CD4-positive, alpha-beta T cell treated with Interleukin-10 for 1 hour (primary cell): Measurements from ENCODE around the gene APEH.

ENCODE experiments used
- DNase-seq: peaks from one replicate; pipeline ENCODE4 v3.0.0-alpha.2; 2020

The APEH gene

GRCh38 chr3:49673715-49674496 lies at the start of gene APEH:
TSS of gene APEH (plus strand) at chr3:49674351. CDS start at chr3:49674402, 51 bp downstream.
- peak; percentile 97 for DNase-seq

GRCh38 chr3:49625071-49625470 lies 49.1 kb upstream of the APEH start:
- no peak for DNase-seq

- no peak for DNase-seq
Observed at GRCh38 chr3:49626101-49626581, 48.0 kb upstream of the APEH start.

GRCh38 chr3:49626796-49627195 lies 47.4 kb upstream of the APEH start:
- DNase-seq: no peak

GRCh38 chr3:49627634-49628033 lies 46.5 kb upstream of the APEH start:
- DNase-seq: no peak

GRCh38 chr3:49628249-49628648 lies 45.9 kb upstream of the APEH start:
- no peak for DNase-seq

- no peak for DNase-seq
Observed at GRCh38 chr3:49629451-49629850, 44.7 kb upstream of the APEH start.

GRCh38 chr3:49629866-49630265 lies 44.3 kb upstream of the APEH start:
- DNase-seq: no peak

- DNase-seq: no peak
Observed at GRCh38 chr3:49630784-49631183, 43.4 kb upstream of the APEH start.

GRCh38 chr3:49634736-49635135 lies 39.4 kb upstream of the APEH start:
- no peak for DNase-seq

GRCh38 chr3:49636883-49637609 lies 37.1 kb upstream of the APEH start:
- DNase-seq: no peak

- DNase-seq: no peak
Observed at GRCh38 chr3:49638445-49638844, 35.7 kb upstream of the APEH start.

GRCh38 chr3:49639551-49639950 lies 34.6 kb upstream of the APEH start:
- DNase-seq: no peak

GRCh38 chr3:49641292-49641691 lies 32.9 kb upstream of the APEH start:
- no peak for DNase-seq

- DNase-seq: no peak
Observed at GRCh38 chr3:49641921-49642707, 32.0 kb upstream of the APEH start.

GRCh38 chr3:49642708-49643145 lies 31.4 kb upstream of the APEH start:
- no peak for DNase-seq

GRCh38 chr3:49644684-49645083 lies 29.5 kb upstream of the APEH start:
- DNase-seq: no peak

- no peak for DNase-seq
Observed at GRCh38 chr3:49646236-49646635, 27.9 kb upstream of the APEH start.

GRCh38 chr3:49647741-49648140 lies 26.4 kb upstream of the APEH start:
- DNase-seq: no peak

GRCh38 chr3:49648354-49649019 lies 25.7 kb upstream of the APEH start:
- no peak for DNase-seq

GRCh38 chr3:49649576-49649975 lies 24.6 kb upstream of the APEH start:
- DNase-seq: no peak

GRCh38 chr3:49650177-49650576 lies 24.0 kb upstream of the APEH start:
- no peak for DNase-seq

- DNase-seq: no peak
Observed at GRCh38 chr3:49650637-49651036, 23.5 kb upstream of the APEH start.
